Renal cortical epithelial cell (primary cell): ENCODE measurements around the gene CAV2. TPM values are rescaled to one million over a fixed set of nuclear protein-coding genes. Genes with fewer than 3 reads are reported as not detected.

Experiments
- DNase-seq: peaks from one replicate; pipeline ENCODE4 v3.0.0-alpha.2; 2011; ENCODE audit warnings: low read depth
- total RNA-seq: library from RNA; depleted of rRNA; stranded (reverse); fragments of >200 nt; gene quantifications from 2 replicates; pipeline ENCODE4 v1.2.3, GENCODE V29; 2014

The CAV2 gene
- total RNA-seq, 1 donor from 2014 or later = 223 TPM

DNA sequence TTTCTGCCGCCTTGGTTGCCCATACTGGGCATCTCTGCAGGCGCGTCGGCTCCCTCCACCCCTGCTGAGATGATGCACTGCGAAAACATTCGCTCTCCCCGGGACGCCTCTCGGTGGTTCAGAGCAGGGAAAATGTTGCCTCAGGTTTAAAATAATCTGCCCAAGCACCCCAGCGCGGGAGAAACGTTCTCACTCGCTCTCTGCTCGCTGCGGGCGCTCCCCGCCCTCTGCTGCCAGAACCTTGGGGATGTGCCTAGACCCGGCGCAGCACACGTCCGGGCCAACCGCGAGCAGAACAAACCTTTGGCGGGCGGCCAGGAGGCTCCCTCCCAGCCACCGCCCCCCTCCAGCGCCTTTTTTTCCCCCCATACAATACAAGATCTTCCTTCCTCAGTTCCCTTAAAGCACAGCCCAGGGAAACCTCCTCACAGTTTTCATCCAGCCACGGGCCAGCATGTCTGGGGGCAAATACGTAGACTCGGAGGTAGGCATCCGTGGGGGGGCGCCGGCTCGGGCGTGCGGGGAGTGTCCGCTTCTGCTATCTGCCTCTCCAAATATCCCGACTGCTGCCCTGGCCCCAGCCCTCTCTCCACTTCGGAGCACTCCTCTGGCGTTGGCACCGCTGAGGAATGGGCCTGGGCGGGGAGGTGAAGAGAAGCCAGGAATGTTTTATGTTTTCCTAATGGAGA is 25.2 kb downstream of the CAV2 start, which contains the start of gene CAV1:
TSS of gene CAV1 (plus strand) at position 428 of the 689 bp plus-strand sequence. CDS start at position 455, 27 bp downstream.
- DNase-seq = peak; percentile 90

DNA sequence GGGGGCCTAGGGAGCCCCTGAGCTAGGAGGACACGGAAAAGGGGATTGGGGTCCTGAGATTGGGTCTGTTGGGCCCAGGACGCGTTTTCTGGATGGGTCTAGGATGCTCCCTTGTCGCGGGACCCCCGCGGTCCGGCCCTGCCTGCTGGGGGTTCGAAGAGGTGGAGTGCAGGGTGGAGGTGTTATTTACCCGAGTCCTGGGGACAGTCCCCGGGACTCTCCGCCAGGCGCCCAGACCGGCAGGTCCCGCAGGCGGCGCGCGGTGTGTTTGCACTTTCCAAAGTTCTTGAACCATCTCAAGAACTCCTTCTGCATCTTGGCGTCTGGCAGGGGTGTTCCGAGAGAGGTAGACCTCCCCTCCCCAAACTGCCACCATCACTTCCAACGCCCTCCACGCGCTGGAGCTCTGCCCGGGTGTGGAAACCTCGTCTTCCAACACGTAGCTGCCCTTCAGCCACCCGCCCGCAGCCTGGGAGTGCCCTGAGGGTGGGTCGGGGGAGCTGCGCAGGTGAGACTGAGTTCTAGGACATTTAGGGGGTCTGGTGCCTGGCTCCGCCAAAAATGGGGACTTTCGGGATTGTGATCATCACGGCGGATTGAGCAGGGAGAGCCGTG is 25.9 kb downstream of the CAV2 start:
- no peak for DNase-seq

GRCh38 chr7:116525913-116526861 is 26.6 kb downstream of the CAV2 start:
- DNase-seq = peak; percentile 66

- DNase-seq = peak; percentile 44
Measured at GRCh38 chr7:116526897-116527296, 27.4 kb downstream of the CAV2 start.

- no peak for DNase-seq
Measured at GRCh38 chr7:116527521-116527920, 28.0 kb downstream of the CAV2 start.

- DNase-seq = peak; percentile 97
Measured at GRCh38 chr7:116528008-116528789, 28.7 kb downstream of the CAV2 start.

GRCh38 chr7:116529250-116529649 is 29.7 kb downstream of the CAV2 start:
- DNase-seq = no peak

- no peak for DNase-seq
Measured at GRCh38 chr7:116530107-116530820, 30.7 kb downstream of the CAV2 start.

DNA sequence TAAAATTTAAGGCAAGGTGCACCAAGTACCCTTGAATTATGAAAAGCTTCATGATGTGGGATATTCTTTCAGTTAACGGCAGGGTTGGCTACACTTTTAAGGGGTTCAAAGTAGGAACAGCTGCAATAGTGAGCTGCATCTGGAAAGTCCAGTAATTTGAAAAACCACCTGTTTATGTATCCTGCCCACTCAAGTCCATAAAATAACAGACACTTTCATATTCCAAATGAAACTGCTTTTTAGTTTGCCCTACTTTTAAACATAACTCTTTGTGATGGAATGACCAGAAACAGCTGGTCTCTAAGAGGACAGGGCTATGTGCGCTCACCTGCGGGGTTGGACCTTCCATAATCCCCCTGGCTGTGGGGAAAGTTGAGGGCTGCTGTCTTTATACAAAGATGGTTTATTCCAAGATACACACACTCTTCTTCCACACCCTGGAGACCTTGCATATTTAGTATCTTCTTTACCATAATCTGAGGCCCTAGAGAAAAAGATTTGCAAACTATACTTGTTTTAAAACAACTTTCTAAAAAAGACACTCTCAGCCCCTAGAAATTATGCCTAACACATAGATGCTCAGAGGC is 32.7 kb downstream of the CAV2 start:
- DNase-seq = no peak

GRCh38 chr7:116534790-116535189 is 35.3 kb downstream of the CAV2 start:
- DNase-seq = peak; percentile 45

- no peak for DNase-seq
Measured at GRCh38 chr7:116535416-116535815, 35.9 kb downstream of the CAV2 start.

DNA sequence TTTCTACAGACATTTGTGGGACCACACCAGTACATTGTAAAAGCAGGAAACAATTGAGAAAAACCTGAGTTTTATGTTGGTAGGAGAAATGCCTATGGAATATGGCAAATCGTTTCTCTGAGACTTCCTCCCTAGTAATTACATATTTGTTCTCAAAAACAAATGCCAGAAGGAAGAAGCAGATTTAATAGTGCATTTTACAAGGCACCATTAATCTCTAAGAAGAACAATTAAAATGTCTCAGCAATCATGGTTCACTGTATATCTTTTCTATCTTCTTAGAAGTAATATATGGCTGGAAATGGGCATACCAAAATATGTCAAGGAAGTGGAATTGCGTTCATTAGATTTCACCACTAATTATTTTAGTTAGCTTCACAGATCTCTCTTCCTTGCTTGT is 38.6 kb downstream of the CAV2 start:
- DNase-seq = no peak

- DNase-seq = no peak
Measured at GRCh38 chr7:116539879-116540278, 40.3 kb downstream of the CAV2 start.

DNA sequence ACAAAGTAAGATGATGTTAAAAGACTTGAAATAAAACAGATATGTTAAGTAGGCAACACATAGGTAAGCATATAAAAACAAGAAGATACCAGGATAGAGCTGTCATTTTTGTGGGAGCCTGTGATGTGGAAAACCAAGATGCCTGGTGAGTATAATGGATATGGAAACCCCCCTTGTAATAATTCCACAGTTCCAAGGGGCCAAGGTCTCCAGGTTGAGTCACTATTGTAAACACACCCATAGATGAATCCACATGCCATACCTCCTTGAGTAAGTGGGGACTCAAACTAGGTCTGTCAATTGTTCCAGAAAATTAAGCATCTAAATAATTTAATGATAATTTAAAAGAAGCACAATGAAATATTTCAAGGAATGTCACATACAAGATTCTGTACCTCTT is 41.2 kb downstream of the CAV2 start:
- DNase-seq = peak; percentile 69

DNA sequence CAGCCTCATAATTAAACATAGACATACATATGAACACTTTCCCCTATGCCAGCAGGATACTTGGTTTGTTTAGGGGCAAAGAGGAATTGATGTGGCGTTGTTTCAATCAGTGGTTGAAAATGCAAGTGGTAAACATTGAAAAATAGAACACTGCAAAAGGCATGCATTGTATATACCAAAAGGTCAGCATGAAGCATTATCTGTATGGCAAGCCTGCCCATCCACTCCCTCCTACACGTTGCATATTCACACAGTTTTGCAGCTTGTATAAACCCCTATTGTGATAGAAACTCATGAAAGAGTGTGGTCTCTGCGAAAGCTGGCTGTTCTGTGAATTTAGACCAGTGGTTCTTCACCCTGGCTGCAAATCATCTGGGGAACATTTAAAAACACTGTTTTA is 42.4 kb downstream of the CAV2 start:
- no peak for DNase-seq

DNA sequence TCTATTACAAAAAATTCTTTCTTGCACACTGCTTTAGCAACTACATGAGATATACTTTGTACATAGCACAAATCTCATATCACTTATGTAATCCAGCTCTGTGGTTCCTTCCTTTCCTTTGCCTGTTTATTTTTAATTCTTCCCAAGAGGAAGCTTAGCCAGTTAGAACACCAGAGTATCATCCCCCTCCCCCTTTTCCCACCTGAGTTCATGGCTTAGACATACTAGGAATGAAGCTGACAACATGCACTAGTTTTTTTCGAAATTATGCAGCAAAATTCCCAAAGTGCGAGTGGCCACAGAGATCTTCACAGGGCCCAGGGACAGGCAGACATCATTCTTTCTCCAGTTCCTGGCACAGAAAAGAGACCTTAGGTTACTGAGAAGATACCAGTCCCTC is 43.1 kb downstream of the CAV2 start:
- peak; percentile 57 for DNase-seq

GRCh38 chr7:116543664-116544063 is 44.1 kb downstream of the CAV2 start:
- DNase-seq = peak; percentile 94

GRCh38 chr7:116544487-116544886 is 44.9 kb downstream of the CAV2 start:
- DNase-seq = peak; percentile 81

DNA sequence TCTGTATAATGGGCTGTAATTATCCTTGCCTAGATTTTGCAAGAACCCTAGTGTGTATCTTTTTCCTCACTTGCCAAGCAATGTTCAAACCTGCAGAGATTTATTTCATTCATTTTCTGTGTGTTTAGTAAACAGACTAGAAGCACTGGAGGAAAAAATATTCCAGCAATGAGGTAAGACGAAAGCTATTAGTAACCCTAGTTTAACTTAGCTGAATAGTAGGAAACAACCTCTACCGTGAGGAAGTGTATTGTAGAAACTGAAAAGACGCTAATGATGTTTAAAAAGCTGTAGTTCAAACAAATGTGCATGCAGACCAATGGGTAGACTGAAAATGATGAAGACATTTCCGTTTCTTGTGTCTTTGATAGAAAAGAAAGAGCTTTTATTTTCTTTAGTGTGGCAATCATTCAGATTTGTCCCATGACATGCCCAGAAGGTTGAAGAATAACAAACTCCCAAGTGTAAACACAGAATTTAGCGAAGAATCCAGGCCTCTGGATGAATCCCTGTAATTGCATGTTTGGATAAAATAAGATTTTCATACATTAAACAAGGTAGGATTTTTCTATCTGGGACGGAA is 46.0 kb downstream of the CAV2 start:
- no peak for DNase-seq

- DNase-seq = no peak
Measured at GRCh38 chr7:116546054-116546453, 46.5 kb downstream of the CAV2 start.
